HL-60/S4 treated with retinoic acid at 250 ng/mL for 4 days and 3 days (cell line): Measurements from ENCODE around the gene GRIA4.

Experiments used
- in situ Hi-C: fragments of 300-500 bp; cut with MboI; formaldehyde crosslinking; loops from 2 replicates; pipeline ENCODE4 v1.7.0; 2022; ENCODE audit warnings: low sequenced_read_pairs

Gene GRIA4

DNA sequence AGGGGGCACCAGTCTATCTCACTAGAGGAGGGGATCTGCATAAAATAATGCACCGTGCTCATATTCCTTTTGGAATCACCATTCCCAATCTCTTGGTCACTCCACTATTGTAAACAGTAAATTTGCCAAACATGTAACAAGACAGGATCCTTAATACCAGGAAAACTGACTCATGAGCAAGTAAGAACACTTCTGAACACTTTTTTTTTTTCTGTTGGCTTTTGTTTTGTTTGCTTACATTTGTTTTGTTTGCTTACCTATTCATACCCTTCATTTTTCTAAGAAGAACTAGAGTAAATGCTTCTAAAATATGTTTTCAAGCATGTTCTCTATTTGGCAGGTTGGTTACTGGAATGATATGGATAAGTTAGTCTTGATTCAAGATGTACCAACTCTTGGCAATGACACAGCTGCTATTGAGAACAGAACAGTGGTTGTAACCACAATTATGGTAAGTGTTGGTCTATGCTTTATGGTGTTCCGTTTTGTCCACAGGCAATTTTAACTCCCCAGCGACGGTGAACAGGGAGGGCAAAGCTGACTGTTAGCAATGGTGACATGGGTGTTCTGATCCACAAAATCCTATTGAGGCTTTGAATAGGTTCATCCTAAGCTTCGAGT, 300.3 kb downstream of the GRIA4 start:
- in situ Hi-C loops: no loop called here

DNA sequence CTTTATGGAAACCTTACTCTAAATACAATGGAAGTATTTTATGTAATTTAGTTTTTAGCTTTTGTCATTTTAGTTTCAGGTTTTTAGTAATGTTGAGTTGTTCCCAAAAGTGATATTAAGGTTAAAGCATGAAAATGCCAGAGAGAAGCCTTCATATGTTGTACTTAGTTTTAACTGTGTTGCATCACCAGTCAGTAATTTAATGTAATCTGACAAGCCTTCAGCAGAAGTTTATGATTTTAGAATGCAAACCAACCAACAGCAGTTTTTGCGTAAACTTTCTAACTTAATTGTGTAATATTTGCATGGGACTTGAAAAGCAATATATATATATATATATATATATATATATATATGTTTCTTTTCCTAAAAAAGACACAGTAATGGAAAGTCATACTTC, 301.6 kb downstream of the GRIA4 start:
- in situ Hi-C loops: no loop called here

DNA sequence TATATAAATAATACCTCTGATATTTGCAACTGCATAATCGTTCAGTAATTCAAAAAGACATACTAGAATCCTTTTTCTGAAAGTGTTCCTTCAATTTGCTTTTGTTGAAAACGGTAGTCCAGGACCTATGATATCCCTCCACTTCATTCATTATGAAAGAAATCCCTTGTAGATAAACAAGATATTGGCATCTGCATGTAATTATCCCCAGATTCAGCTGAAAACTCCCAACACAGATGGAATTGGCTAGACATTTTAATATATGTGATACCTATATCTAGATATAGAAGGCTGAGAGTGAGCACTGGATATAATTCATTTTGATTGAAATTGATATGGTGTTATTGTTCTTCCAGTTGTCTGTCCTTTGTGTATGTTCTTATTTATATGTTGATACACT, 302.8 kb downstream of the GRIA4 start:
- in situ Hi-C loops: no loop called here

DNA sequence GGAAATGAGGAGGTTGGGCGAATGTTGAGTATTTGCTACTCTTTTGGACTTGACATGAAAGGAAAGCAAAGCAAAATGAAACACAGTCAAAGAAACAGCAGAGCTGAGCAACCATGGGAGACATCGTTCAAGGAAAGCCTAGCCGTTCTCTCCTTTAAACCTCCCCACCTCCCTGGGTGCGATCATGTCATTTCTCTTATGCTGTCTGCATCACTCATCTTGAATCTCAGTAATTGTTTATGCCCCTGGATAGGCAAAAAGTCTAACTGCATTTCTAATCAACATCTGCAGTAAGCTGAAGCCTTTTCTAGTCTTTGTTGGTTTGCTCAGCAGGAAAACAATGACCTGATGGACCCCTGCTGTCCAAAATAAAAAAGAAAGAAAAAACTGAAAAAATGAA, 305.1 kb downstream of the GRIA4 start:
- in situ Hi-C loops: no loop called here

DNA sequence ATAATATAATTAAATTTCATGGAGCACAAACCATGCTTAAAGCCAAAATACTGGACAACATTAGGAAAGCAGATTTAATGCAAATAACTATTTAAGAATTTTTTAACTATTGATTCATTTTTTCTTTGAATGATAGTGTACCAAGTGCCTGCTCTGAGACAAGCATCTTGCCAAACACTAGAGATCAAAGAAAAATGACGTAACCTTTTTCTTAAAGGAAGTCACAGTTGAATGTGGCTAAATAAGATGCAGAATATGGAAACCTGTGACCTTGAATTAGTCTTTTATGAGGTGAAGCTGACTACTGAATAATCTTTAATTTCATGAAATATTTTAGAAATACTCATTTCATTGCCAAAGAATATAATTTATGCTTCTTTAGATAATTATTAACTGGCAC, 308.2 kb downstream of the GRIA4 start:
- in situ Hi-C loops: no loop called here

DNA sequence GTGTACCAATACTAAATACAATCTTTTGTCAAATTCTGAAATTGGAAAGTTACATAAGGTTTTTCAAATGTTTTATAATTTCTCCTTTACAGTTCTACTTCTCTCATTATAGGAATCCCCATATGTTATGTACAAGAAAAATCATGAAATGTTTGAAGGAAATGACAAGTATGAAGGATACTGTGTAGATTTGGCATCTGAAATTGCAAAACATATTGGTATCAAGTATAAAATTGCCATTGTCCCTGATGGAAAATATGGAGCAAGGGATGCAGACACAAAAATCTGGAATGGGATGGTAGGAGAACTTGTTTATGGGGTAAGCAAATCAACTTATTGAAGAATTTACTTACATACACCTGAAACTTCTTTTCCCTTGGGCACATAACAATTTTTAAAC, 308.7 kb downstream of the GRIA4 start:
- in situ Hi-C loops: no loop called here

DNA sequence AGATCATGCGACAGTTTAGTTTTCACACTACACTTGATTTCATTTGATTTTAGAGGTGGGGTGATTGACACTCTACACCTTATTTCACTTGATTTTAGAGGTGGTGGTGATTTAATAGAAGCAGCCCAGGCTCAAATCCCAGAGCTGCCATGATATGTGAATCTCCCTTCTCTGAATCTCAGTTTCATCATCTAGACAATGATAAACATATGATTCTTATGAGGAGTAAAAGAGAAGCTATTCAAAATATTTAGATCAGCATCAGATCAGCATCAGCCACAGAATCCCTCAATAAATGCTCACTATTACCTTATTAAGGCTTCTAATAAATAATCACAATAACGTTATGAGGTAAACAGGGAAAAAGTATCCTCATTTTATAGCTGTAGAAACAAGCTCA, 313.4 kb downstream of the GRIA4 start:
- in situ Hi-C loops: no loop called here

DNA sequence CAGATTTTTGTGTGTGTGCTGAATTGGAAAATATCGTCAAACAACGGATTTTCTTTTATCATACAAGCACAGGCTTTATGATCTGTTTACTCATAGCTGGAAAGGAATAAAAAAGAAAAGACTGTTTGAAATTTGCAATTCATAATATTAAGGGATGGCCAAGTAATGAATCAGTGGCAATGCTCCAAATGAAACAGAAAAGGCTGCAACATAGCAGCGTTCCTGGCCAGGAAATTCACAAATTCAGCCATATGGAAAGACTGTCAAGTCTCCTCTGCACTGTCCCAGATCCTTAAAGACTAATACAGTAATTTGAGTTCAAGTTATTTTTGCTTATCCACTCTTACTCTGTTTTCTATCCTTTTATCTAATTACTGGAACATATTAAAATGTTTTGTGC, 313.9 kb downstream of the GRIA4 start:
- in situ Hi-C loops: no loop called here

DNA sequence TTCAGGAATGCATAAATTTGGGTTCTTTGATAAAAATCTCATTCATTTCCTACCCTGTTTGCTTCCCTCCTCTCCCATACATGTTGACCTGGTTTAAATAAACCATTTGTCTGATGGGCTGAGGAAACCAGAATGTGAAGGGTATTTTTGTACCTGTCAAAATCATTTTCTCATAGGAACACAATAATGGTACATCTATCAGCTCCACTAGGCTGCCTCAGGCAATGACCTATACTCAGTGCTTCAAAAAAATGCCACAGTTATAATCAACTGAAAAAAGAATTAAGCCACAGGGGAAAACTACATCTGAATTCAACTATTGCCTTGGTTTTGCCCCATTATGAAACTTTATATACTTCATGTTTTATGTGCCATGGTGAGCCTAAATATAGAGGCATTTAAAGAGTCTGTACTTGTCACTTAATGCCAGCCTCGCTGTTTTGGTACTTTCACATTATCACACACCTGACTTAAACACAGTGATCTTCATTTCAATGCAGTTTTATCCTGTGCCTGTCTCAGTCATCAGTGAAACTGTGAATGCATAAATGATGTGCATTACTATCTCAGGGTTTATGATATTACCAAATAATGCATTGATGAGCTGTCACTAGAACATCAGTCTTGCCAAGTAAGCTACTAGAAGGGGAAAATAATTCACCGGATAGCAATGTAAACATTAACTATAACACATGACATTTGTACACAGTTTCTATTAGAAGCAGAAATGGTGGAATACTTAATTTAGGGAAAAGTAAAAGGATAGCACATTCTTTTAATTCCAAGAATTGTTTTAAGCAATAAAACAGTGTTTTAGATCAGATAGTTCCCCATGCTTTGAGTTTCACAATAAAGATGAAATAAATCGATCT, 319.4 kb downstream of the GRIA4 start:
- in situ Hi-C loops: no loop called here

DNA sequence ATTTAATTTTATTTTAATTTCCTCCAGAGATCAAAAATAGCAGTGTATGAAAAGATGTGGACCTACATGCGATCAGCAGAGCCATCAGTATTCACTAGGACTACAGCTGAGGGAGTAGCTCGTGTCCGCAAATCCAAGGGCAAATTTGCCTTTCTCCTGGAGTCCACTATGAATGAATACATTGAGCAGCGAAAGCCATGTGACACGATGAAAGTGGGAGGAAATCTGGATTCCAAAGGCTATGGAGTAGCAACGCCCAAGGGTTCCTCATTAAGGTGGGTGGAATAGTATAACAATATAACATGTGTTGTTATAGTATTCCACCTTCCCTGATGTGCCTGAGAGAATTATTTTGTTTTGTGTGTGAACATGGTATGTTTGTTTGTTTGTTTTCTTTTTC, 323.8 kb downstream of the GRIA4 start:
- in situ Hi-C loops: no loop called here

DNA sequence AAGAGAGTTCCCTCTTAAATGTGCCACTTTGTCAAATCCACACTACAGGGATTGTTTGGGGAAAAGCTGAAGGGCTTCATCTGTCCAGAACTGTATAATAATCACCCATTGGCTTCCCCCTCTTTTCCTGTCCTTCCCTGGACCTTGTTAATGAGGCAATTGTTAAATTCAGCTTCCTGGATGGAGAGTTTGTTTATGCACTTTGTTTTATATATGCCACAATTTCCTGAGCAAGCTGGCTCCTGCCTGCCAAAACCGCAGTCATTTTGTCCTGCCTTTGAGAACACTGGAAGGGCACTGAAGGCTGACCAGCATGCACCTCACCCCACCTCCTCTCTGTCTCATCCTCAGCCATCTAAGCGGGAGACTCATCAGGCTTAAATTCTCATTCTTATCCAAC, 325.9 kb downstream of the GRIA4 start:
- in situ Hi-C loops: no loop called here

DNA sequence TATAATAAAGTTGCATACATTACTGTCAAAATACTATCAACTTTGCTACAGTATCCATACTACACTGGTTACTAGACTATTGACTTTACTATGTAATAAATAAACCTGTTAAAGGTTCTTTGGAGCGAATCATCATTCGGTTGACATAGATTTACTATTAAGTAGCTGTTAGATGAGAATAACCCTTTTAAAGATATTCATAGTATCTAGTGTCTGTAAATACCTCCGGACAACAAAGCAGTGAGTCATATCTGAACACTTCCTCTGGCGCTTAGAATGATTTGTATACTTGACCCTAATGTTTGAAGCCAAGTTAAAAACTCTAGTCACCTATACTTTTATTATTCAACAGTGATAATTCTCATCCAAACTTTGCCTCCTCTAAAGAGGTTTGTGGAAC, 327.5 kb downstream of the GRIA4 start:
- in situ Hi-C loops: no loop called here

DNA sequence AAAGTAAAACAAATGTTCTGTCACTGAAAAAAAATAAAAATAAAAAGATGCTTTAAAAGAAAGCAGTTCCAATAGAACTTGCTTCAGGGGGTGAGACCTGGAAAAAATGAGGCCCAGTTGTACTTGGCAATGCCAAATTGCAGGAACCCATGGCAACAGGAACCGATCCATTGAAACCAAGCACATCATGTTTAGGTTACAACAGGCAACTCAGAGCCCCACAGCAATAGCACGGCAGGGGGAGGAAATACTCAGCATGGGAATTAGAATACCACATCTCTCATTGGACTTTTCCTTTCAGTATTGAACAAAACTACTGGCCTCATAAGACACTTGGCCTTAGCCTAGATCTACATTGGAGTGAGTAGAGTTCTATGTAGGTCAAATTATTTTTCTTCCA, 327.9 kb downstream of the GRIA4 start:
- in situ Hi-C loops: no loop called here

DNA sequence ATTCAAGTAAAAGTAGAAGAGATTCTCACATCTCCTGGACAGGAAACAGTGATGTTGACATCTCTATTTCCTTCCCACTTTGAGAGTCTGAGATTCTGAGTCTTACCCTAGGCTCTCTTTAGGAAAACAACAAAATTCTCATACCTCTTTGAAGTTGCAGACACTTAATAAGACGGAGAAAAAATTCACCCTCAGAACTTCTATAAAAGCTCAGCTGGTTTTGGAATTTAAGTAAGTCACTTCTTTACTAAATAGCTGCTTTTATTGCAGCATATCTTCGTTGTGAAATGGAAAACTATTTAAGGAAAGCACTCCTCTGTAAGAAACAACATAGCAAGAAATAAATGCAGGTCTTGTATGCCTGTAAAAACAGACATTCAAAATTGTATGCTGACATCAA, 333.0 kb downstream of the GRIA4 start:
- in situ Hi-C loops: no loop called here

DNA sequence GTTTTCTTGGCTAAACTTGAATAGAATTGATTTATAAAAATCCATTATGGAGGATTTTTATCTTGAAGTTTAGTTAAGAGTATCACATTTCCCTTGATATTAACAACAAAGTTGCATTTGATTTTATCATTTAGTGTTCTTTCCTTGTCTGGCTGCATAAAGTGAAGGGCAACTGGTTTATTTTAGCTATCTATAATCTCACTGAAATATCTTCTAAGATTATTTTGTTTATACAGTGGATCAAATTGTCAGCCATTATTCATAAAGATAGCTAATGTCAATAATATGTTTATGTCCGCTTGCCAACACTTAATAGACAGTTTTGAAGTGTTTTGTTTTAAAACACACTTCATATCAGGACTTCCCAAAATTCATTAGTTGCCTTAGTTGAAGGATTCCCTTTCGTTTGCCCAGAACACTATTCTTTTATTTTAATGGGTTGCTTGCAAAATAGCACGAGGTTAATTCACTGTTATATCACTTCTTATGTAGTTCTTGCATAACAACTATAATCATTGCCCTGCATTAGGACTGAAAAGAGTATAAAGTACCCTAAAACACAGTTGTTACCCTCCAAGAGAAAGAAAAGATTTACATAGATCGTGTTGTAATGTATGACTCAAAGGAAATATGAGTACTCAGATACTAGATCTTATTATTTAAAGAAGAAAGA, 339.2 kb downstream of the GRIA4 start:
- in situ Hi-C loops: no loop called here

DNA sequence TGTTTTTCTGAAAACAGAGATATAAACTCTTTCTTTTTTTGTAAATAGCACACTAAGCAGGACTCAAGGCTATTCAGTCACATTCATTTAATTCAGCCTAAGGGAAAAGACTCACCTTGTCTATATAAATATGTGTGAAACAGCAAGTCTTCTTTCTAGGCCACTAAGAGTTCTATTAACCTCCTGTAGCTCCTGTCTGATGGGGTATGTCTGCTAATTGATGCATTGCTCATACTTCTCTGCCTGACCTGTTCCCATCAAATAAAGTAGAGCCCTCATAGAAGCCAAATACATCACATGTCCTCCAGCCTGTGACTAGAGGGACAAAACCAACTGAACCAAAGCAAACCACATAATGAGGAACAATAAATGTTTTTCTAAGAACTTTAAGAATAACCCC, 344.0 kb downstream of the GRIA4 start:
- in situ Hi-C loops: no loop called here

DNA sequence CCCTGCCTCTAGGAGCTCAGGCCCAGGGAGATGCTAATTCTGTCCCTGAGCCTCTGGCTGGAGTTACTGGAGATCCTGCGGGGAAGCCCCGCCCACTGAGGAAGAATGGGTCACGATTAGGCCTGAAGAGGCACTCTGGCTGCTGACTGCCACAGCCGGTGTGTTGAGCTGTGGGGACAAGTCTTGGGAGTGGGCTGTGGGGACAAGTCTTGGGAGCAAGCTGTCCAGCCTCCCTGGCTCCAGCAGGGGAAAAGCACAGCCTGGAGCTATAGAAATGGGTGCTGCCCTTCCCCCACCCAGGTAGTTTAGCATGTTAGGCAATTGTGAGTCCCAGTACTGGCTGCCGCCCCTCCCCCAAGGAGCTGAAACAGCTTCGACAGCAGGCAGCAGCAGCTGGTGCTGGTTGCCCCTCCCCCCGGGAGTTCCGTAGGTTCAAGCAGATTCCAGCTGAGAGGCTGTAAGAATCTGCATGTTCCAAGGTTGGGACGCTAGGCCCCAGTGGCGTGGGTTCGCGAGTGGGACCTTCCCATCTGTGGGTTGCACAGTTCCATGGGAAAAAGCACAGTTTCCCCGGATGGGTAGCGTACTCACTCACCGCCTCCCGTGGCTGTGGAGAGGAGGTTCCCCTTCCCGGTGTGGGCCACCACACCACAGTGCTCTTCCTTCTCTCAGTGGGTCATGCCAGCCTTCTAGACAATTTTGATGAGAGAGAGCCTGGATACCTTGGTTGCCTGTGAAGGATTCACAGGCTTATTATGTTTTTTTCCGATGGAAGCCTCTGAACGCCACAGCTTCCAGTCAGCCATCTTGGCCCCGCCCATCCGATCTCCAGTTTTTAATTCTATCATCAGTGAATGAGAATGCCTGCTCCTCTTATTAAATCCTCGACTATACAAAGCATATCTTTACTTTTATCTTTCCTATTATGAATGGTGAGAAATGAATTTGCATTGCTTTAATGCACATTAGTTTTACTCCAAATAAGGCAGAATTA, 350.7 kb downstream of the GRIA4 start:
- in situ Hi-C loops: no loop called here

DNA sequence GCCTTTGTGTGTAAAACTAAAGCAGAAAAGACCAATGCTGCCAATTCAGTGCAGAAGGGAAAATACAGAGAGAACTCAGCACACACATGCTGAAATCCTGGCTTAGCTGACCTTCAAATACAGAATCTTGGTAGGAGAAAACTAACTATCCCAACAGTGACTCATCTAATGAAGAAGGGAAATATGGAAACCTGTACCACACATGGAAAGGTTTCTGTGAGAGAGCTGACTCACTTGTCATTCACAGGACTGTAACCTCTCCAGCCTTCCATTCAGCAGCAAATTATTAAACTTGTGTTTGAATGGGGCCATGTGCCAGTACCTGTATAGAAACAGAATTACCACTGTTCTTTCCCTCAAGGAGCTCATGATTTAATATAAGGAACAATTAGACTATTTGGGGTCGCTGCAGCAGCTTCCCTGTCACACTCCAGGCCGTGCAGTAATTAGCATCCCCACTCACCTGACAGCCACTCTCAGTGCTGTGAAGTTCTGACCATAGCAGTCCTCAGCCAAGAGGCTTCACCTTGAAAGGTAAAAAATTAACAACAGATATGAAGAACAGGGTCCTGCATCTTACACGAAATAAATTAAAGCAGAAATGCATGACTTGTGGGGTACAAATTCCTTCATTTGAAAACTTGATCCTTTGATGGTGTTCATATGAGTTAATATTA, 358.3 kb downstream of the GRIA4 start:
- in situ Hi-C loops: no loop called here

DNA sequence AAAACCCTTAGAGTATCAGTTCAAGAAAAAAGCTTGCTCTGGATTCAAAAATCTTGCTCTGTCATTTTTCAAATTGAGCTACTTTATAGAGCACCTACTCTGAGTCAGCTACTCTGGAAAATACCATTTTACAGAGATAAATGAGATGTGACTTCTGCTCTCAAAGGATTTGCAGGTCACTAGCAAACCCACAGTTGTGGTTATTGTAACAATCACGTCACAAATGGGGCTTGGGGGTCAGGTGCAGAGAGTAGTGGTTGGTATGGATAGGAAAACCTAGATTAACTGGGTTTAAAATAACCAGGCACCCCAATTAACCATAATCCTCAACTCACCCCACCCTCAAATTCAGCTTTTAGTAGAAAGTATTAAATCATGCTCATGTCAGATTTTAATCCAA, 359.9 kb downstream of the GRIA4 start:
- in situ Hi-C loops: no loop called here

DNA sequence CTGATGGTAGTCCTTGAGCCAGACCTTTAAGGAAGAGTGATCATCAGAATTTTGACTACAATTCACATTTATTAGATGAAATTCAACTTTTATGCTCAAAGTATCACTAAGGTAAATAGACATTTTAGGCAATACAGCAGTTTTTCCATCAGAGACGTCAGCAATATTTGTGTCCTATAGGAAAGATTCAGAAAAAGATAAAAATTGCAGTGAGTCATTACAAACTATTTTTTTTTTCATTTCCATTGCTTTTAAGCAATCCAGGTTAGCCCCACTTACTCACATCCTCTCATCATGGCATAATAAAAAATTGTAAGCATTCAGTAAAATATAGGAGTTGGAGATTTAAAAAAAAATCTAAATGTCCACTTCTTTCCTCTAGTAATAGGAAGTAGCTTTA, 365.3 kb downstream of the GRIA4 start:
- in situ Hi-C loops: no loop called here
